Neural progenitor cell (in vitro differentiated cells): Measurements from ENCODE around the gene CAMKMT. TPM values are rescaled to one million over a fixed set of nuclear protein-coding genes. Genes with fewer than 3 reads are reported as not detected.

ENCODE experiments used
- DNase-seq: peaks from one replicate; pipeline ENCODE4 v3.0.0-alpha.2; 2016; ENCODE audit warnings: low spot score
- H2AFZ ChIP-seq: fragments of 200-600 bp; sonication (generic); replicated peaks from 2 replicates; pipeline ENCODE4 v1.6.1; 2016; ENCODE audit warnings: antibody characterized with exemption
- H3F3A ChIP-seq: fragments of 200-600 bp; sonication (generic); 2 replicates; pipeline ENCODE4 v1.6.1; 2016; ENCODE audit warnings: antibody characterized with exemption, low read depth
- H3K27ac ChIP-seq: fragments of 200-600 bp; sonication (generic); 2 replicates; pipeline ENCODE4 v1.5.1; 2016; ENCODE audit warnings: mild to moderate bottlenecking
- H3K27me3 ChIP-seq: fragments of 200-600 bp; sonication (generic); 2 replicates; pipeline ENCODE4 v1.6.1; 2016; ENCODE audit warnings: mild to moderate bottlenecking, moderate library complexity
- H3K36me3 ChIP-seq: fragments of 200-600 bp; sonication (generic); 2 replicates; pipeline ENCODE4 v1.5.1; 2016
- H3K4me1 ChIP-seq: fragments of 200-600 bp; sonication (generic); 2 replicates; pipeline ENCODE4 v1.6.1; 2016; ENCODE audit warnings: mixed run types
- H3K4me2 ChIP-seq: fragments of 200-600 bp; sonication (generic); 2 replicates; pipeline ENCODE4 v1.6.1; 2016
- H3K4me3 ChIP-seq: fragments of 200-600 bp; sonication (generic); 2 replicates; pipeline ENCODE4 v1.5.1; 2016
- H3K79me2 ChIP-seq: fragments of 200-600 bp; sonication (generic); 2 replicates; pipeline ENCODE4 v1.6.1; 2016; ENCODE audit warnings: low read depth
- H3K9ac ChIP-seq: fragments of 200-600 bp; sonication (generic); 2 replicates; pipeline ENCODE4 v1.6.1; 2016
- H3K9me3 ChIP-seq: fragments of 200-600 bp; sonication (generic); 2 replicates; pipeline ENCODE4 v1.5.1; 2016; ENCODE audit warnings: low read depth
- H4K20me1 ChIP-seq: fragments of 200-600 bp; sonication (generic); 2 replicates; pipeline ENCODE4 v1.6.1; 2016; ENCODE audit warnings: low read depth
- H3K27ac Mint-ChIP-seq: 3 replicates; pipeline ENCODE4 v1.8.0; 2021; ENCODE audit warnings: mixed read lengths
- H3K27me3 Mint-ChIP-seq: 2 replicates; pipeline ENCODE4 v1.8.0; 2022; ENCODE audit warnings: low read depth, mild to moderate bottlenecking, inconsistent platforms, moderate library complexity, mixed read lengths; ENCODE audit not compliant: insufficient read depth
- H3K36me3 Mint-ChIP-seq: 3 replicates; pipeline ENCODE4 v1.8.0; 2021; ENCODE audit warnings: mixed read lengths
- H3K4me1 Mint-ChIP-seq: 3 replicates; pipeline ENCODE4 v1.8.0; 2021; ENCODE audit warnings: mixed read lengths
- H3K4me3 Mint-ChIP-seq: 3 replicates; pipeline ENCODE4 v1.8.0; 2021; ENCODE audit warnings: mild to moderate bottlenecking, moderate library complexity, mixed read lengths
- H3K9me3 Mint-ChIP-seq: 3 replicates; pipeline ENCODE4 v1.8.0; 2020; ENCODE audit warnings: mixed read lengths
- EZH2 ChIP-seq: fragments of 200-600 bp; sonication (generic); IDR thresholded peaks from 2 replicates; pipeline ENCODE4 v1.6.1; 2017; ENCODE audit warnings: antibody characterized with exemption, mild to moderate bottlenecking, moderate library complexity
- EZH2phosphoT487 ChIP-seq: fragments of 200-600 bp; sonication (generic); IDR thresholded peaks from 2 replicates; pipeline ENCODE4 v1.6.1; 2017; ENCODE audit warnings: antibody characterized with exemption
- total RNA-seq: library from RNA; depleted of rRNA; stranded (reverse); fragments of >200 nt; gene quantifications from 2 replicates; pipeline ENCODE4 v1.2.3, GENCODE V29; 2015; ENCODE audit warnings: low replicate concordance
- TF ChIP-seq, protein P1 (sequence below): fragments of 200-600 bp; sonication (generic); IDR thresholded peaks from 2 replicates; pipeline ENCODE4 v1.5.1; 2017; ENCODE audit warnings: antibody characterized with exemption, mild to moderate bottlenecking

CAMKMT gene
- total RNA-seq, 1 donor from 2014 or later, result 28.5 TPM

DNA sequence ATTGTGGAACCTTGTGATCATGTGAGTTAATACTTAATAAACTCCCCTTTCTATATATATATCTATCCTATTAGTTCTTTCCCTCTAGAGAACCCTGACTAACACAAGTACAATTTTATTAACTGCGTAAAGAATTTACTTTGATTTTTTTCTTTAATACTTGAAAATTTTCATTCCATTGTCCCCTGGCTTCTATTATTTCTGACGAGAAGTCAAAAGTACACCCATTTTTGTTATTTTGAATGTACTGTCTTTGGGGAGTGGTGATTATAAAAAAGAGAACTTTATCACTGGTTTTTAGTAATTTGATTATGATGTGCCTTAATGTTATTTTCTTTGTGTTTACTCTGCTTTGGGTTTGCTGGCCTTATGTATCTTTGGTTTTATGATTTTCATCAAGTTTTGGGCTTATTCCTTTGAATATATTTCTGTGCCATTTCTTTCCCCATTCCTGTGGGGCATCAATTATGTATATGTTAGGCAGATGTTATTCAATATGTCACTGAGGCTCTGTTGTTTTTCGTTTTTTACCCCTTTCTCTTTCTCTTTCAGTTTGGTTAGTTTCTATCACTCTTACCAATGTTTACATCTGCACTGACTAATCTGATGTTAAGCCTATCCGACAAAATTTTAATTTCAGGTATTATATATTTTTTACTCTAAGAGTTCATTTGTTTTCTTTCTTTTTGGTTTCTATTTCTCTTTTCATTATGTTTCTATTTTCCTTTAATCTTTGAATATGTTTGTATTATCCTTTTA, 271.4 kb downstream of the CAMKMT start:
- H2AFZ ChIP-seq, result no peak overlapping the region
- H3K36me3 ChIP-seq, result no peaks in the 10 kb centered on the region
- no peak for DNase-seq
- peaks cover 28% of the 10 kb centered on the region for H3K9me3 Mint-ChIP-seq
- H3K4me1 ChIP-seq, result peaks cover 6% of the 10 kb centered on the region
- H3K27ac Mint-ChIP-seq, result no peak overlapping the region
- no peaks in the 10 kb centered on the region for H4K20me1 ChIP-seq
- H3F3A ChIP-seq, result no peaks in the 10 kb centered on the region
- H3K4me3 ChIP-seq, result no peak overlapping the region
- H3K27me3 Mint-ChIP-seq, result no peaks in the 10 kb centered on the region
- no peak overlapping the region for H3K4me2 ChIP-seq
- H3K27me3 ChIP-seq, result no peaks in the 10 kb centered on the region
- TF ChIP-seq EZH2phosphoT487, result no peak
- no peak for TF ChIP-seq EZH2
- TF ChIP-seq, protein P1, sequence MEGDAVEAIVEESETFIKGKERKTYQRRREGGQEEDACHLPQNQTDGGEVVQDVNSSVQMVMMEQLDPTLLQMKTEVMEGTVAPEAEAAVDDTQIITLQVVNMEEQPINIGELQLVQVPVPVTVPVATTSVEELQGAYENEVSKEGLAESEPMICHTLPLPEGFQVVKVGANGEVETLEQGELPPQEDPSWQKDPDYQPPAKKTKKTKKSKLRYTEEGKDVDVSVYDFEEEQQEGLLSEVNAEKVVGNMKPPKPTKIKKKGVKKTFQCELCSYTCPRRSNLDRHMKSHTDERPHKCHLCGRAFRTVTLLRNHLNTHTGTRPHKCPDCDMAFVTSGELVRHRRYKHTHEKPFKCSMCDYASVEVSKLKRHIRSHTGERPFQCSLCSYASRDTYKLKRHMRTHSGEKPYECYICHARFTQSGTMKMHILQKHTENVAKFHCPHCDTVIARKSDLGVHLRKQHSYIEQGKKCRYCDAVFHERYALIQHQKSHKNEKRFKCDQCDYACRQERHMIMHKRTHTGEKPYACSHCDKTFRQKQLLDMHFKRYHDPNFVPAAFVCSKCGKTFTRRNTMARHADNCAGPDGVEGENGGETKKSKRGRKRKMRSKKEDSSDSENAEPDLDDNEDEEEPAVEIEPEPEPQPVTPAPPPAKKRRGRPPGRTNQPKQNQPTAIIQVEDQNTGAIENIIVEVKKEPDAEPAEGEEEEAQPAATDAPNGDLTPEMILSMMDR, result no peak
- H3K36me3 Mint-ChIP-seq, result peaks cover 2% of the 10 kb centered on the region
- H3K4me1 Mint-ChIP-seq, result peaks cover 2% of the 10 kb centered on the region
- H3K9ac ChIP-seq, result no peak overlapping the region
- peaks cover 7% of the 10 kb centered on the region for H3K9me3 ChIP-seq
- H3K4me3 Mint-ChIP-seq, result no peak overlapping the region
- H3K79me2 ChIP-seq, result no peaks in the 10 kb centered on the region
- no peak overlapping the region for H3K27ac ChIP-seq

DNA sequence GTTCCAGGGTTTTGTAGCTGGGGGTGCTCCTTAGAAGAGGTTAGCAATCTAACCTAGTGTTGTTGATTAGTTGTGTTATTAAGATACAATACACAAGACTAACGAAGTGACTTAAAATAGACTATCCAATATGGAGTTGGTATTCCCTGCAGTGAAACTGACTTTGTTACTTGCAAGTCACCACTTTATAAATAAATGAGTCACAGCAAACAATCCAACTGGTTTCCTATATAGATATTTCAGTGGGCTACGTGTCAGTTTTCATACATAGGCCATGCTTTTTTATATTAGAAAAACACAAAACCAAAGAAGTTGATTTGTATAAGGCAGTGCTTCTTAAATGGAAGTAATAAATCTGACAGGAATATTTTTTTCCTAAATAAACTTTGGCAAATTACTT, 274.0 kb downstream of the CAMKMT start:
- TF ChIP-seq EZH2, result no peak
- TF ChIP-seq, protein P1, result no peak
- no peak for TF ChIP-seq EZH2phosphoT487
- no peaks in the 10 kb centered on the region for H3K27me3 Mint-ChIP-seq
- H3K79me2 ChIP-seq, result no peaks in the 10 kb centered on the region
- peaks cover 2% of the 10 kb centered on the region for H3K36me3 Mint-ChIP-seq
- H3K27ac Mint-ChIP-seq, result no peak overlapping the region
- DNase-seq, result no peak
- no peak overlapping the region for H3K9ac ChIP-seq
- H3K4me2 ChIP-seq, result no peak overlapping the region
- H3K36me3 ChIP-seq, result no peaks in the 10 kb centered on the region
- H3K9me3 Mint-ChIP-seq, result peaks cover 28% of the 10 kb centered on the region
- H3K27ac ChIP-seq, result no peak overlapping the region
- H3K4me1 Mint-ChIP-seq, result peaks cover 10% of the 10 kb centered on the region
- H3F3A ChIP-seq, result peaks cover 3% of the 10 kb centered on the region
- peaks cover 7% of the 10 kb centered on the region for H3K9me3 ChIP-seq
- no peak overlapping the region for H3K4me3 Mint-ChIP-seq
- H3K27me3 ChIP-seq, result no peaks in the 10 kb centered on the region
- H4K20me1 ChIP-seq, result no peaks in the 10 kb centered on the region
- H3K4me3 ChIP-seq, result no peak overlapping the region
- H2AFZ ChIP-seq, result no peak overlapping the region
- peaks cover 13% of the 10 kb centered on the region for H3K4me1 ChIP-seq

DNA sequence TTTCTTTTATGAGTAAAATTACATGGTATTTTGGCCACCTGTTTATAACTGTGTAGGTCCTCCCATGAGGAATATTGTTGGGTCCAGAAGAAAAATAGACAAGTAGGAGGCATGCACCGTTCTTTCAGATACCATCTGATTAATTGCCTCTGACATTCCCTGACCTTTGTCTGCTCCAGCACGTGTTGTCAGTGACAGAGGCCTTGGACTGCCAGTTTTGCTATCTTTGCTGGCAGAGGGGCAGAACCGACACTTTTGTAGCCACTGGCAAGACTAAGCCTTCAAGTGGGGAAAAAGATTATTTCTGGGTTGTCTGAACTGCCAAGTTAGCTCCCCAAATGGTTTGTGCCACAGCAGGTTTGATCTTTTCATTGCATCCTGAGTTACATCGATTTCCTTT, 276.9 kb downstream of the CAMKMT start:
- TF ChIP-seq, protein P1, result no peak
- TF ChIP-seq EZH2 (no peak), EZH2phosphoT487 (no peak)
- Mint-ChIP-seq H3K27me3 (no peaks in the 10 kb centered on the region), H3K4me1 (peaks cover 10% of the 10 kb centered on the region), H3K4me3 (no peak overlapping the region), H3K27ac (no peak overlapping the region), H3K36me3 (no peaks in the 10 kb centered on the region), H3K9me3 (peaks cover 4% of the 10 kb centered on the region)
- Histone ChIP-seq H2AFZ (no peak overlapping the region), H3K27me3 (no peaks in the 10 kb centered on the region), H3K27ac (no peak overlapping the region), H3K36me3 (no peaks in the 10 kb centered on the region), H4K20me1 (no peaks in the 10 kb centered on the region), H3F3A (peaks cover 5% of the 10 kb centered on the region), H3K9me3 (no peaks in the 10 kb centered on the region), H3K4me3 (no peak overlapping the region), H3K4me2 (no peak overlapping the region), H3K9ac (no peak overlapping the region), H3K79me2 (no peaks in the 10 kb centered on the region), H3K4me1 (peaks cover 19% of the 10 kb centered on the region)
- peak; percentile 12 for DNase-seq
